Measurements from ENCODE around the gene DNAJB6. TPM values are rescaled to one million over a fixed set of nuclear protein-coding genes. Genes with fewer than 3 reads are reported as not detected.

The DNAJB6 gene
- total and polyA plus RNA-seq, 2 donors (not counting 3 experiments of a cell fraction or from before 2014, with no cell fraction given), result 69.6 to 135 TPM

DNA sequence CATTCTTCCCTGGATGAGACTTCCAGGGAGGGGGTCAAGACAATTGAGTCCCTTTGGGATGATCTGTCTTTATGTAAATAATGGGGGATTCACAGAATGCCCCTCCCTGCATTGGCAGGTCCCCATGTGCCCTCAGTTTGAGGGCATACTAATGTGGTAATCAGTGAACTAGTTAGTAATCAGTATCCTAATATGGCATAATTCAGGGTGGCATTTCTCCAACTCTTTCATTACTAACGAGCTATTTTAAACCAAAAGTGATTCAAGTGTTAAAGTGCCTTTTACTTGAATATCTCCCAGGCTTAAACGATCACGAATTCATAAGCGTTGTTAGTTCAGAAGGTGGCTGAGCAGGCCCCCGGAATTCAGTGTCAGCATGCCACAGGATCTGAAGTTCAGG lies 1.6 kb upstream of the DNAJB6 start:
- H4K20me1 ChIP-seq (replicated peaks; ENCODE audit: control insufficient read depth, extremely low read depth, insufficient read depth, low read length), result peaks cover 4% of the 10 kb centered on the region
- ChIA-PET CTCF (interaction anchor here (0.7 kb wide), 1 partner anchor 71 kb away, joined by 3 read pairs; no protein-coding TSS in a partner anchor), POLR2A (no interaction called here)
- TF ChIP-seq GATA2 (IDR thresholded peaks at IDR 0.05; ENCODE audit: insufficient read depth, insufficient read length, low read depth, low read length) (no peak), EZH2 (IDR thresholded peaks at IDR 0.05; ENCODE audit: borderline replicate concordance, low read depth, low read length, severe bottlenecking) (no peak), POLR2AphosphoS5 (IDR thresholded peaks at IDR 0.05; ENCODE audit: insufficient read depth, low read depth, low read length) (no peak), MYC (IDR thresholded peaks at IDR 0.05; ENCODE audit: low read depth, low read length) (no peak), FOS (IDR thresholded peaks at IDR 0.05; ENCODE audit: borderline replicate concordance, insufficient read depth, low read length) (no peak), POLR2A (IDR thresholded peaks at IDR 0.05; ENCODE audit: low read depth, low read length) (no peak), JUN (IDR thresholded peaks at IDR 0.05; ENCODE audit: borderline replicate concordance, insufficient read depth, insufficient read length, low read depth) (no peak)
- TF ChIP-seq, protein P1, sequence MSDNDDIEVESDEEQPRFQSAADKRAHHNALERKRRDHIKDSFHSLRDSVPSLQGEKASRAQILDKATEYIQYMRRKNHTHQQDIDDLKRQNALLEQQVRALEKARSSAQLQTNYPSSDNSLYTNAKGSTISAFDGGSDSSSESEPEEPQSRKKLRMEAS (IDR thresholded peaks at IDR 0.05; ENCODE audit: insufficient read depth, insufficient read length), result no peak
- TF ChIP-seq, protein P2, sequence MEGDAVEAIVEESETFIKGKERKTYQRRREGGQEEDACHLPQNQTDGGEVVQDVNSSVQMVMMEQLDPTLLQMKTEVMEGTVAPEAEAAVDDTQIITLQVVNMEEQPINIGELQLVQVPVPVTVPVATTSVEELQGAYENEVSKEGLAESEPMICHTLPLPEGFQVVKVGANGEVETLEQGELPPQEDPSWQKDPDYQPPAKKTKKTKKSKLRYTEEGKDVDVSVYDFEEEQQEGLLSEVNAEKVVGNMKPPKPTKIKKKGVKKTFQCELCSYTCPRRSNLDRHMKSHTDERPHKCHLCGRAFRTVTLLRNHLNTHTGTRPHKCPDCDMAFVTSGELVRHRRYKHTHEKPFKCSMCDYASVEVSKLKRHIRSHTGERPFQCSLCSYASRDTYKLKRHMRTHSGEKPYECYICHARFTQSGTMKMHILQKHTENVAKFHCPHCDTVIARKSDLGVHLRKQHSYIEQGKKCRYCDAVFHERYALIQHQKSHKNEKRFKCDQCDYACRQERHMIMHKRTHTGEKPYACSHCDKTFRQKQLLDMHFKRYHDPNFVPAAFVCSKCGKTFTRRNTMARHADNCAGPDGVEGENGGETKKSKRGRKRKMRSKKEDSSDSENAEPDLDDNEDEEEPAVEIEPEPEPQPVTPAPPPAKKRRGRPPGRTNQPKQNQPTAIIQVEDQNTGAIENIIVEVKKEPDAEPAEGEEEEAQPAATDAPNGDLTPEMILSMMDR (IDR thresholded peaks at IDR 0.05; ENCODE audit: extremely low read depth in 1 of 2, insufficient read depth in 1 of 2, low read depth in 1 of 2, low read length in 2 of 2), result no peak
- H3K4me2 ChIP-seq (ENCODE audit: insufficient read depth, low read length), result no peak overlapping the region
- H2AFZ ChIP-seq (ENCODE audit: low read depth, low read length), result no peak overlapping the region
- peaks cover 16% of the 10 kb centered on the region for H3K4me1 ChIP-seq (ENCODE audit: control insufficient read depth, extremely low read depth, insufficient read depth, low read length)
- BruUV-seq (replicated peaks), result no TSS peak
- peaks cover 32% of the 10 kb centered on the region for H3K79me2 ChIP-seq (ENCODE audit: control insufficient read depth, insufficient read depth, low read length)
- dilution Hi-C loops (cut with MboI; ENCODE audit: extremely low pct_ligation_motif_present, low sequenced_read_pairs), result no loop called here
- DNase-seq (ENCODE audit: low read depth, low spot score), result no peak
- FAIRE-seq, result peak; percentile 35
- H3K36me3 ChIP-seq (ENCODE audit: control insufficient read depth in 2 of 2, extremely low read depth in 1 of 2, insufficient read depth in 2 of 2, low read length in 2 of 2), result no peaks in the 10 kb centered on the region
- H3K27me3 ChIP-seq (ENCODE audit: control insufficient read depth in 2 of 2, insufficient read depth in 2 of 2, low read length in 2 of 2), result peaks cover 2 to 4% of the 10 kb centered on the region in 2 experiments
- intact Hi-C loops (cut with micrococcal nuclease), result loop anchor here (5.0 to 10.0 kb wide), 2 partner anchors 380 to 428 kb away; no protein-coding TSS in a partner anchor
- H3K4me3 ChIP-seq (replicated peaks in 1 of 3; ENCODE audit: insufficient read depth in 1 of 3, low read depth in 1 of 3, low read length in 3 of 3), result no peak overlapping the region
- H3K9me3 ChIP-seq (replicated peaks; ENCODE audit: control insufficient read depth, insufficient read depth, low read length), result no peaks in the 10 kb centered on the region
- H3K9ac ChIP-seq (replicated peaks; ENCODE audit: extremely low read depth, insufficient read depth, low read length), result no peak overlapping the region
- H3K9me1 ChIP-seq (replicated peaks; ENCODE audit: control insufficient read depth, extremely low read depth, insufficient read depth, low read length), result no peaks in the 10 kb centered on the region
- no peak overlapping the region for H3K27ac ChIP-seq (ENCODE audit: insufficient read depth, low read depth, low read length)
